Measurements from ENCODE around the gene MAP3K20.
"Not testable (repeated sequence)": the region's sequence is repeated elsewhere in the genome, so short reads cannot be mapped to it uniquely, and the experiment has no call there.

Gene MAP3K20

GRCh38 chr2:173193925-173194324 is 118.3 kb downstream of the MAP3K20 start:
- no peak for DNase-seq (ENCODE audit: low read depth in 2 of 2, low spot score in 1 of 2)

GRCh38 chr2:173195100-173195499 is 119.5 kb downstream of the MAP3K20 start:
- no peak for DNase-seq (ENCODE audit: low read depth in 2 of 2, low spot score in 1 of 2)

GRCh38 chr2:173196080-173196479 is 120.4 kb downstream of the MAP3K20 start:
- DNase-seq (ENCODE audit: low read depth in 2 of 2, low spot score in 1 of 2) = no peak

GRCh38 chr2:173196638-173197037 is 121.0 kb downstream of the MAP3K20 start:
- DNase-seq (ENCODE audit: low read depth in 2 of 2, low spot score in 1 of 2) = no peak

GRCh38 chr2:173198327-173198726 is 122.7 kb downstream of the MAP3K20 start:
- DNase-seq (ENCODE audit: low read depth in 2 of 2, low spot score in 1 of 2) = no peak

GRCh38 chr2:173199294-173199693 is 123.6 kb downstream of the MAP3K20 start:
- DNase-seq (ENCODE audit: low read depth in 2 of 2, low spot score in 1 of 2) = no peak

DNA sequence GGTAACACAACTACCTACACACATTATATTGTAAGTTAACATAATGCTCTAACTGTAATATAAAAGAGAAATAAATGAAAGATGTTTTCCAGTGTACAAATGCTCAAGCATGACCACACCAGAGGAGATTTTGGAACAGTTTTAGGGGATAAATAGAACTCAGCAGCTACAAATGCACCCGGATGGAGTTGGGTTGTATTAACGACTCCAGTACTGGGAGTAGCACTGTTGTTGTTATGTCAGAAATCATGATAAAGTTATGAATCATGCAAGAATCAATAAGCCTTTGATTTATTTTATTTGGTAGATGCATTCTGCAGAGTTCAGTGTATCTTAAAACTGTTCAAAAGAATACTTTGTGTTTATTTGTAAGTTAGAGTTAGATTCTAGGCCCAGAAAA is 126.9 kb downstream of the MAP3K20 start:
- DNase-seq (ENCODE audit: low read depth in 2 of 2, low spot score in 1 of 2) = no peak

- no peak for DNase-seq (ENCODE audit: low read depth in 2 of 2, low spot score in 1 of 2)
These were observed 128.7 kb downstream of the MAP3K20 start for GRCh38 chr2:173204316-173204715.

DNA sequence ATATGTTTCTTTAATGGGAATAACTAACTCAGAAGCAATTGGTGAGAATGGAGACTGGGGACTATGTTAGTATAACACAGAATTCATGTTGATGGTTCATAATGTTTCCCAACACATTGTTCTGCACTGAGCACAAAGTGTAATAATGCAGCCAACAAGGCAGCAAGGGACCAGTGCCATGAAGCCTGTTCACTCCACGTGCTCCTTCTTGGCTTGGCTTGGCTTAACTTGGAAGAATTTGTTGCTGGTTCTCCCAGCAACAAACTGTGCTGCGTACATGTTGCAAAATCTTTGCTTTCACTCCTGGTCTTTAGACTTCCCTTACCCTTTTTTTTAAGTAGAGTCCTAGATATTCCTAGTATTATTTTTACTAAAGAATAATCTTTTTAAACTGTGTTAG is 129.7 kb downstream of the MAP3K20 start:
- DNase-seq (ENCODE audit: low read depth in 2 of 2, low spot score in 1 of 2) = no peak

- not testable (repeated sequence) for DNase-seq (ENCODE audit: low read depth in 2 of 2, low spot score in 1 of 2)
These were observed 131.5 kb downstream of the MAP3K20 start for GRCh38 chr2:173207124-173207523.

DNA sequence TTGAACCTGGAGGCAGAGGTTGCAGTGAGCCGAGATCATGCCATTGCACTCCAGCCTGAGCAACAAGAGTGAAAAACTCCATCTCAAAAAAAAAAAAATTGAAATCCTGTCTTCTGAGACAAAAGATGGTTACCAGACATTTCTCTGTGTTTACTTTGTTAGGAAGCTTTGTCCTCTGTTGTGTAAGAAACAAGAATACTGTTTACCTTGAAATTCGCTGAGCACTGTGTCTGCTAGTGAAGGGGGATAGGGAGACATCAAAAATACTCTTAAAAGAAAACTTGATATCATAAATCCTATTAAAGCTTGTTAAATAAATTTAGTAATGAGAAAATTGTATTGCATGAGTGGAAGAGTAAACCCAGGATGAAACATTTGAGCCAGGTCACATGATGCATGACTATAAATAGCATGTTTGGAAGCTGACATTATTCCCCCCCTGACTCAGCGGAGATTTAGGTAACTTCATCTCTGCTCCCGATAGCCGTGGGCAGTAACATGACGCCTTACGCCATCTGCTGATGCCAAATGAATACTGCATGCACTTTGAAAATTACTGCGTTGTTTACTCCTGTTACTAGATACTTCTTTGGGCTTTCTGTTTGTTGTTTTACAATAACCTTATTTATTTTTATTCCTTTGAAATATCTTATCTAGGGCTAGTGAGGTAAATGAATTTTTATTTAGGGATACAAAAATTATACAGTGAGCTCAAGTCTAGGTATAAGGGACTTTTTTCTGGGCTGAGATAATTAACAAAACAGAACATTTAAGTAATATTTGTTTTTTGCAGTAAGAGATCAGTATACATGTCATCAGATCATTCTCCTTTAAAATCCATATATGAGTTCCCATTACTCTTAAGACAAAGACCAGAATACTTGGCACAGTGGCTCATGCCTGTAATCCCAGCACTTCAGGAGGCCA is 134.9 kb downstream of the MAP3K20 start:
- DNase-seq (ENCODE audit: low read depth in 2 of 2, low spot score in 1 of 2) = peak in 1 of 2 donors; percentile 14

GRCh38 chr2:173213181-173213580 is 137.5 kb downstream of the MAP3K20 start:
- no peak for DNase-seq (ENCODE audit: low read depth in 2 of 2, low spot score in 1 of 2)

DNA sequence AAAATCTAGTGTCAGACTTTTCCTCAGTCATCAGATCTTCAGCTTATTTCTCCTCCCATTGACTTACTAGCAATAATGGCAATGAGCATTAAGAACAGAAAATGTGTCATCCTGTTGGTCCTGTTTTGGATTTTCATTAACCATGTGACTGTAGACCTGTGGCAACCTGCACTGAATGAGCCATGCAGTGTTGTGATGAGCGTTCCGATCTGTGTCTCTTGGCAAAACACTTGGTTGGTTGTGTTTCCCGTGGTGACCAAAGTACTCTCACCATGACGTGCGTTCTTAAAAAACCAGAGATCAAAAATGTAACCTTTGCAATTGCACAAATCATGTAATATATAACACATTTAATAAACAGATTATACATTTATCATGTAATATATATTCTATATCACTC is 138.6 kb downstream of the MAP3K20 start:
- no peak for DNase-seq (ENCODE audit: low read depth in 2 of 2, low spot score in 1 of 2)

- DNase-seq (ENCODE audit: low read depth in 2 of 2, low spot score in 1 of 2) = no peak
These were observed 139.7 kb downstream of the MAP3K20 start for GRCh38 chr2:173215316-173215715.

DNA sequence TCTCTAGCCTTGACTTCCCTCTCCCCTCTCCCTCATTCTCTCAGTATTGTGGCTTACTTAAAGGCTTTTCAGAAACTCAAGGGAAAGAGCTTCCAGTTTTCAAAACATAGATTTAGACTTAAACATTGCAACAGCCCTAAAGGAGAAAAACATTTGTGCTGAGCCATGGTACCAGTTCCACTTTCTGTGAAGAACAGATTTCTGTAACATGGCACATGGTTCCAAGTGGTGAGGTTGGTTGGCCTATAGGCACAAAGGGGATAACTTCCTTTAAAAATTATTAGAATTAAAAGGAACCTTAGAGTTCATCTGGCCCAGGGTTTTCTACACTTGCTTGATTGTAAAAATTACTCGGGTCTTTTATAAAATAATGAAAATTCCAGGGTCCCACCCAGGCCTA is 140.4 kb downstream of the MAP3K20 start:
- DNase-seq (ENCODE audit: low read depth in 2 of 2, low spot score in 1 of 2) = no peak

DNA sequence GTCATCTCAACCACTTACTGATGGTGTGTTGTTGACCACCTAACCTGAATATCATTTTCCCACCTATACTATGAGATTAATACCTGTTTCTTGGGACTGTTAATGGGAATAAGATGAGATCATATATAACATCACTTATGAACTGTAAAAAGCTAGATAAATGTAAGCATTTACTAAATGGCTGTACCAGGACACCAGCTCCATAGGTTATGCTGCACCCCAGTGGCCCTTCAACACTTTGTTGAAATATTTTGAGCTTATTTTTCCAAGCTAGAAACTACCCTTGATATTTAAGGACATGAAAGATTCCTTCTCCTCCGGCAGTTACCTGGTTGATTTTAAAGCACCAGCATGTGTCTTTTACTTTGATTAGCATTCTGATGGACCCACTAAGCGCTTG is 141.0 kb downstream of the MAP3K20 start:
- no peak for DNase-seq (ENCODE audit: low read depth in 2 of 2, low spot score in 1 of 2)

DNA sequence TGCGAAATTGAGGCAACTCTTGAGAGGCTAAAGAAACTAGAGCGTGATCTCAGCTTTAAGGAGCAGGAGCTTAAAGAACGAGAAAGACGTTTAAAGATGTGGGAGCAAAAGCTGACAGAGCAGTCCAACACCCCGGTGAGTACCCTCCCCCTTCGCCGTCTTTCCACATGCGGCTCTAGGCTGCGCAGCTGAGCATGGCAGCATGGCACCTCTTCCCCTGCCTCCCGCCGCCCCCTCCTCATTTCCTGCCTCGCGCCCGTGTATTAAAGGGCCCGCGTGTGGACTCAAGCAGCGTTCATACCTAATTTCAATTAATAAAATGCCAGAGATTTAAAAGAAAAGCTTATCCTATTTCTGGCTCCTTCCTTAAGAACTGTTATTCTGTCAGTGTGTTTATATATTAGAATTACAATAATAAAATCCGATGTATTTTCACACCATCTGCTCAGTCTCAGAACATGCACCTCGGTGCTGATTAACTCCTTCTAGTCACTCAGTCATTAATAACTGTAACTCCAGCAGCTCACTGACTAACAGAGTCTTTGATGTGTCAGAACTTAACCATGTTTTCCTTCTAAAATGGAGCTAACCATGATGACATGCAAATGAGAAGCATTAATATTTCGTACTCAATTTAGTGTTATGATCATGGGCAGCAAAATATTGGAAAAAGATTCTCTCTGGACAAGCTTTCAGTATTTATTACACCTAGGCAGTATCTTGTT is 141.6 kb downstream of the MAP3K20 start:
- no peak for DNase-seq (ENCODE audit: low read depth in 2 of 2, low spot score in 1 of 2)

DNA sequence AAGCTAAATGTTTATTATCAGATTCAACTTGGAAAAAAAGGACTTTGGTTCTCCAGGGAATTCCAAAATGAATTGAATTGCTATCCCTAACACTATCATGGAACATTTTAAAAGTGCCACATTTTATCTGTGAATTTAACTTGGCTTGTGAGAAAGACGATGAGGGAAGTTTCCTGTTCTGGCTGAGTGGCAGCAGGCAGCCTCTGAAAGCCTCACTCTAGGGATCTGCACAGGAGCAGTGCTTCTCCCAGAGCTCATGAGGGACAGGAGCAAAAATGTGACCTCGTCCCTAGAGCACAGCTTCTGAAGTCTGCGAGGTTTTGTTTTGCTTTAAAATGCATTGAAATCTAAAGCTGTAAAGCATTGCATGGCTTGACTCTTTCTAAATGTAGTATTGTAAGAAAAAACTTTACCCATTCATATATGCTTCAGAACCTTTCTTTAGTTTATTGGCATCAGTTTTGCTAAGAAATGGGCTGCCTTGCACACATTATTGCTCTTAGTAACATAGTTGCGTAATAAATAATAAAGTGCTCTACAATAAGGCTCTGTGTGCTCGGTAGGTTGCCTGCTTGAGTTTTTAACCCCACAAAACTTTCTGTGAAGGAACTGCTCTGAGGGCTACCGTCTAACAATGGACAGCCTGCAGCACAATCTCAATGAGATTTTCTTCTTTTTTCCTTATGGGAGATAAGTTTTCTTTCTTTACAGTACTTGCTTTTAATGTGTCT is 142.8 kb downstream of the MAP3K20 start:
- DNase-seq (ENCODE audit: low read depth in 2 of 2, low spot score in 1 of 2) = no peak

DNA sequence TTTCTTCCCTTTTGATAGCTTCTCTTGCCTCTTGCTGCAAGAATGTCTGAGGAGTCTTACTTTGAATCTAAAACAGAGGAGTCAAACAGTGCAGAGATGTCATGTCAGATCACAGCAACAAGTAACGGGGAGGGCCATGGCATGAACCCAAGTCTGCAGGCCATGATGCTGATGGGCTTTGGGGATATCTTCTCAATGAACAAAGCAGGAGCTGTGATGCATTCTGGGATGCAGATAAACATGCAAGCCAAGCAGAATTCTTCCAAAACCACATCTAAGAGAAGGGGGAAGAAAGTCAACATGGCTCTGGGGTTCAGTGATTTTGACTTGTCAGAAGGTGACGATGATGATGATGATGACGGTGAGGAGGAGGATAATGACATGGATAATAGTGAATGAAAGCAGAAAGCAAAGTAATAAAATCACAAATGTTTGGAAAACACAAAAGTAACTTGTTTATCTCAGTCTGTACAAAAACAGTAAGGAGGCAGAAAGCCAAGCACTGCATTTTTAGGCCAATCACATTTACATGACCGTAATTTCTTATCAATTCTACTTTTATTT is 145.6 kb downstream of the MAP3K20 start:
- no peak for DNase-seq (ENCODE audit: low read depth in 2 of 2, low spot score in 1 of 2)

DNA sequence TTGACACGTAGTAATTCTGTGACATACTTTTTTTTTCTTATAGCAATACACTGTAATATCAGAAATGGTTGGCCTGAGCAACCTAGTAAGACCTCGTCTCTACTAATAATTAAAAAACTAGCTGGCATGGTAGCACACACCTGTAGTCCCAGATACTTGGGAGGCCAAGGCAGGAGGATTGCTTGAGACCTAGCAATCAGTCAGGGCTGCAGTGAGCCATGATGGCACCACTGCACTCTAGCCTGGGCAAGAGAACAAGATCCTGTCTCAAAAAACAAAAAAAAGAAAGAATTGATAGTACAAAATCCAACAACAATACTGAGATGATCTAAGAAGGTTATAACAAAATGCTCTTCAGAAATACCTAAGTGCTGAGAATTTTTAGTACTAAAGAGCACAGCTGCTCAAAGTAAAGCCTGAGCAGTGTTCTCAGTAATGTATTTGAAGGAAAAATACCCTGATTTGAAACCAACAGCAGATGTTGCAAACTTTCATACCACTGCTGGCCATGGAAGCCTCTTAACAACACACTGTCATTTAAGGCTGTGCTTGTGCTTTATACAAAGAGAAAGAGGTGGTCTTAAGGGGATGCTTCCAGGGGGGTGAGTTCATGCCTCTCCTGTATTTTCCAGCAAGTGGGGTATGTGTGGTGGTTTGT is 146.4 kb downstream of the MAP3K20 start:
- DNase-seq (ENCODE audit: low read depth in 2 of 2, low spot score in 1 of 2) = no peak

DNA sequence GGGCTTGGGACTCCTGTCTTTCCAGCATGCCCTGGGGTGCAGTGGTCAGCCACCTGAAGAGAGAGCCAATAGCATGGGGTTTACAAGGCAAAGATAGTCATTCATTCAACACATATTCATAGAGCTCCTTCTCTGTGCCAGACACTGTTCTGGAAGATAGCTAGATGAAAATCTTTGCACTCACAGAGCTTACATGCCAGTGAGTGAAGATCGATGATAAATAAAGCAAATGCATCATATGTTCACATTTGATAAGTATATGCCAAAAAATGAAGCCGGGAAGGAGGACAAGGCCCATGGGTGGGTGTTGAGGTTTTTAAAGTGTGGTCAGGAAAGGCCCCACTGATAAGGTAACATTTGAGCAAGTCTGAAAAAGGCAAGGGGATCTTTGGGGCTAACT is 148.2 kb downstream of the MAP3K20 start:
- no peak for DNase-seq (ENCODE audit: low read depth in 2 of 2, low spot score in 1 of 2)

Measured in stimulated activated CD8-positive, alpha-beta memory T cell treated with anti-CD3 and anti-CD28 coated beads, Interleukin-4, amount 100 ng/mL, for 1 hour (primary cell).